ENCODE measurements around the gene NUP133. TPM values are rescaled to one million over a fixed set of nuclear protein-coding genes. Genes with fewer than 3 reads are reported as not detected.

Gene NUP133
- total and polyA plus RNA-seq, 2 of the 4 experiments (the other 2 are of a cell fraction): 13.4 to 30.5 TPM

DNA sequence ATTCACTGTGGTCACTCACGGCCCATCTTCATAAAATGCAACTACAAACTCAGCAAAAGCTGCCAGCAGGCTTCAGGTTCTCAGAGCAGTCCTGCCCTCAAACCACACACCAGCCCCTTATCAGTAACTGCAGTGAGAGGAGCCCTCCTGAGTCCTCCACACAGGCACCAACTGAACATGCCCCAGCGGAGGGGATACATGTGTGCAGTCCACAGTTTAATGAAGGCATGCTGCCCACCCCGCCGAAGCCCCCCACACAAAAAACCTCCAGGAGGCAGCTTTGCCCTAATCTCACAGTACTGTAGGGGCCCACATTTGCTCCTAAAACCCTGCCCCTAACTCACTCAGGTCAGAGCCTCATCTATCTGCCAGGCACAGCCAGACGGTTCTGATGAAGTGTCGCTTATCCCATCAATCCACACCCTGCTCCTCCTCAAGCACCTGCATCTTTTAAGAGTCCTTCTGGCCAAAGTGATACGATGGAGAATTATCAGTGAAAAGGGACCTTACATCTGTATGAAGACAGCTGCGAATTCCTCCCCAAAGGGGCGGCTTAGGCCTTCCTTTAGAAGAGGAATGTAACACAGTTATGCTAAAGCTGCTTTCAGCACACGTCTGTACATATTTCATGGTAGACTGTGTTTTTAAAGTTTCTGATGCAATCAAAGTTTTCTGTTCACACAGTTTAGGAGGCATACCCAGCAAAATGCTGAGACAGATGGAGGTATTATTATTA, 46.9 kb upstream of the NUP133 start:
- Histone ChIP-seq H4K8ac (ENCODE audit: low read depth in 2 of 2, low read length in 2 of 2) (peak overlapping the region in 1 of 2 experiments; percentile 2; a peak in 1 of 4 replicates), H3K79me1 (ENCODE audit: low read depth in 1 of 2, low read length in 2 of 2) (peaks cover 28 to 57% of the 10 kb centered on the region in 2 experiments), H2BK120ac (ENCODE audit: low read depth, low read length) (no peak overlapping the region), H2BK20ac (ENCODE audit: low read depth, low read length) (no peak overlapping the region), H3K9me3 (ENCODE audit: control insufficient read depth, insufficient read depth, low read length) (no peaks in the 10 kb centered on the region), H3K36me3 (ENCODE audit: control insufficient read depth, insufficient read depth, low read length) (no peaks in the 10 kb centered on the region), H3K4me3 (ENCODE audit: insufficient read depth, low read depth, low read length) (no peak overlapping the region), H3K27ac (ENCODE audit: insufficient read depth, low read length) (peak overlapping the region; percentile 26; the same call in 1 of the 2 replicates), H2AK5ac (ENCODE audit: low read depth, low read length) (0 out of 2 replicates have a peak overlapping the region, but pooled peaks have one; percentile 3), H3K9ac (ENCODE audit: low read depth, low read length) (no peak overlapping the region), H3K56ac (ENCODE audit: extremely low read depth, insufficient read depth, low read length) (no peak overlapping the region), H3K18ac (ENCODE audit: low read depth, low read length) (no peak overlapping the region), H3K4me1 (ENCODE audit: control insufficient read depth, insufficient read depth, low read length) (peaks cover 11% of the 10 kb centered on the region), H3K4ac (ENCODE audit: low read depth, low read length) (no peak overlapping the region), H3K23ac (ENCODE audit: low read depth, low read length) (no peak overlapping the region), H3K9me1 (ENCODE audit: insufficient read depth, low read length) (peaks cover 5% of the 10 kb centered on the region; the same call in 1 of the 2 replicates), H4K91ac (ENCODE audit: insufficient read depth, low read depth, low read length) (no peak overlapping the region), H2BK15ac (ENCODE audit: low read depth, low read length) (no peak overlapping the region), H3K27me3 (ENCODE audit: control insufficient read depth, insufficient read depth, low read length) (no peaks in the 10 kb centered on the region), H3K4me2 (ENCODE audit: low read depth, low read length) (peak overlapping the region; percentile 24; the same call in 1 of the 2 replicates), H2BK5ac (ENCODE audit: low read depth, low read length, poor library complexity, severe bottlenecking) (no peak overlapping the region), H2AK9ac (replicated peaks; ENCODE audit: low read depth, low read length, poor library complexity) (no peak overlapping the region), H3K14ac (replicated peaks; ENCODE audit: low read depth, low read length) (no peak overlapping the region), H4K20me1 (ENCODE audit: insufficient read depth, low read length) (peaks cover 10% of the 10 kb centered on the region; the same call in 1 of the 2 replicates), H2AFZ (replicated peaks; ENCODE audit: low read length, poor library complexity) (no peak overlapping the region), H4K5ac (ENCODE audit: low read depth, low read length) (no peak overlapping the region; the same call in 1 of the 2 replicates)
- in situ Hi-C loops (cut with MboI; ENCODE audit: low sequenced_read_pairs): loop anchor here (5.0 kb wide), 1 partner anchor 72 kb away; the partner anchor contains the start of genes TAF5L and URB2
- TF ChIP-seq CEBPB (IDR thresholded peaks at IDR 0.05; ENCODE audit: low read depth, low read length) (0 out of 2 replicates have a peak, but pooled peaks have one; percentile 2), MAFK (IDR thresholded peaks at IDR 0.05; ENCODE audit: low read depth, low read length) (no peak)
- ChIA-PET CTCF (interaction anchor here (0.6 kb wide), 1 partner anchor 576 kb away, joined by 5 read pairs; no protein-coding TSS in a partner anchor), POLR2A (ENCODE audit: unreplicated experiment) (no interaction called here)
- WGBS, 2 experiments (ENCODE audit: extremely low coverage in 2 of 2, insufficient read length in 1 of 2): 55% methylated on average over 4 of the region's 10 CpGs; no CpG with 5 or more reads in 1 of the 2 experiments
- dilution Hi-C loops (cut with HindIII; ENCODE audit: low sequenced_read_pairs, unreplicated experiment): no loop called here
- DNase-seq (no peak), ATAC-seq (ENCODE audit: low read depth) (no peak)
- BruUV-seq (replicated peaks): no TSS peak
- intact Hi-C loops (cut with micrococcal nuclease): no loop called here
